CD4-positive, alpha-beta T cell (primary cell): ENCODE results near the gene DLGAP3. TPM values are rescaled to one million over a fixed set of nuclear protein-coding genes. Genes with fewer than 3 reads are reported as not detected.

Experiments
- ATAC-seq: fragments of 200-7000 bp; cut with Tn5 transposase; one replicate; pipeline ENCODE4 v1.10.0; 2022; ENCODE audit warnings: mild to moderate bottlenecking; ENCODE audit not compliant: poor library complexity
- CTCF ChIA-PET: fragments of 350-600 bp; sonication (Branson Sonifier 250); formaldehyde crosslinking; loops from one replicate; lab custom pipeline; 2021; ENCODE audit warnings: antibody characterized with exemption, inconsistent platforms; lab: Charles Lee
- POLR2A ChIA-PET: fragments of 350-600 bp; sonication (Branson Sonifier 250); formaldehyde crosslinking; loops from one replicate; lab custom pipeline; 2021; ENCODE audit warnings: antibody characterized with exemption, inconsistent platforms; lab: Charles Lee
- DNase-seq, 14 experiments: peaks; one replicate each; pipeline ENCODE4 v3.0.0-alpha.2; 2013 to 2020; ENCODE audit warnings: mixed read lengths in 2 of 14
- H3K27ac ChIP-seq, 2 donors: one replicate each; pipeline versions ENCODE4 v1.5.1 to v1.7.0; 2013; ENCODE audit warnings: low read length in 2 of 2, low read depth in 1 of 2, mild to moderate bottlenecking in 1 of 2
- H3K27me3 ChIP-seq, 2 experiments: 1 replicate in 1 of 2; 2 replicates in 1 of 2; pipeline versions ENCODE4 v1.6.1 to v1.7.0; 2013; ENCODE audit warnings: low read length in 2 of 2, control low read depth in 1 of 2, mild to moderate bottlenecking in 1 of 2, moderate library complexity in 1 of 2; ENCODE audit not compliant: insufficient read depth in 2 of 2, control insufficient read depth in 1 of 2
- H3K36me3 ChIP-seq: one replicate; pipeline ENCODE4 v1.6.1; 2013; ENCODE audit warnings: low read length, control low read depth; ENCODE audit not compliant: insufficient read depth
- H3K4me1 ChIP-seq: one replicate; pipeline ENCODE4 v1.6.1; 2013; ENCODE audit warnings: low read length, control low read depth; ENCODE audit not compliant: insufficient read depth
- H3K4me3 ChIP-seq: one replicate; pipeline ENCODE4 v1.5.1; 2013; ENCODE audit warnings: mild to moderate bottlenecking, low read length, moderate library complexity
- H3K9me3 ChIP-seq, 2 experiments: 1 replicate in 1 of 2; 2 replicates in 1 of 2; pipeline versions ENCODE4 v1.6.1 to v1.7.0; 2013; ENCODE audit warnings: low read length in 2 of 2, mild to moderate bottlenecking in 2 of 2, control low read depth in 1 of 2, moderate library complexity in 1 of 2; ENCODE audit not compliant: control insufficient read depth in 1 of 2, insufficient read depth in 1 of 2
- H3K27ac Mint-ChIP-seq: one replicate; pipeline ENCODE4 v1.8.0; 2020; ENCODE audit warnings: mixed read lengths
- H3K27me3 Mint-ChIP-seq: one replicate; pipeline ENCODE4 v1.8.0; 2021; ENCODE audit warnings: mixed read lengths
- H3K36me3 Mint-ChIP-seq: one replicate; pipeline ENCODE4 v1.8.0; 2021; ENCODE audit warnings: low read depth, mixed read lengths
- H3K4me1 Mint-ChIP-seq: one replicate; pipeline ENCODE4 v1.8.0; 2021; ENCODE audit warnings: low read depth, mixed read lengths
- H3K4me3 Mint-ChIP-seq: one replicate; pipeline ENCODE4 v1.8.0; 2020; ENCODE audit warnings: mild to moderate bottlenecking, mixed read lengths
- H3K9me3 Mint-ChIP-seq: one replicate; pipeline ENCODE4 v1.8.0; 2020; ENCODE audit warnings: mixed read lengths
- CTCF ChIP-seq: fragments of 200-600 bp; IDR thresholded peaks from one replicate; pipeline ENCODE4 v1.8.0; 2022; ENCODE audit warnings: antibody characterized with exemption, mild to moderate bottlenecking
- intact Hi-C, 2 experiments: fragments of 100-400 bp; cut with DNase I in 1 of 2; cut with micrococcal nuclease in 1 of 2; formaldehyde crosslinking; loops; one replicate each; pipeline versions ENCODE4 v1.15.1 to v1.9.0; 2023 to 2025; cut with DNase I, micrococcal nuclease
- total RNA-seq, 174 experiments: library from RNA in 2 of 174; stranded (reverse) in 2 of 174; gene quantifications; one replicate each; pipeline ENCODE4 v1.2.3 and lab custom pipeline; 2021 to 2026

The DLGAP3 gene
- total RNA-seq, 2 experiments from 2014 or later = 0.34 to 0.44 TPM

- intact Hi-C loops = no loop called here
- no peak for TF ChIP-seq CTCF
- no peaks in the 10 kb centered on the region for H3K36me3 Mint-ChIP-seq
- DNase-seq = no peak
- no peak overlapping the region for H3K4me3 Mint-ChIP-seq
- H3K27ac ChIP-seq = no peak overlapping the region
- H3K9me3 ChIP-seq = peaks cover 0 to 4% of the 10 kb centered on the region in 2 experiments
- no peaks in the 10 kb centered on the region for H3K36me3 ChIP-seq
- H3K27ac Mint-ChIP-seq = no peak overlapping the region
- H3K4me1 Mint-ChIP-seq = no peaks in the 10 kb centered on the region
- H3K27me3 Mint-ChIP-seq = no peaks in the 10 kb centered on the region
- ATAC-seq = no peak
- CTCF ChIA-PET = no interaction called here
- POLR2A ChIA-PET = no interaction called here
- no peaks in the 10 kb centered on the region for H3K9me3 Mint-ChIP-seq
- no peak overlapping the region for H3K4me3 ChIP-seq
- H3K27me3 ChIP-seq = no peaks in the 10 kb centered on the region
- H3K4me1 ChIP-seq = no peaks in the 10 kb centered on the region
Observed at GRCh38 chr1:34828611-34829010, 100.8 kb downstream of the DLGAP3 start.

GRCh38 chr1:34827341-34827941, 102.0 kb downstream of the DLGAP3 start:
- intact Hi-C loops = no loop called here
- H3K36me3 ChIP-seq = no peaks in the 10 kb centered on the region
- ChIA-PET CTCF (no interaction called here), POLR2A (no interaction called here)
- H3K27me3 ChIP-seq = no peaks in the 10 kb centered on the region
- H3K4me3 Mint-ChIP-seq = no peak overlapping the region
- no peaks in the 10 kb centered on the region for H3K9me3 Mint-ChIP-seq
- H3K27ac Mint-ChIP-seq = no peak overlapping the region
- H3K27me3 Mint-ChIP-seq = no peaks in the 10 kb centered on the region
- no peak overlapping the region for H3K4me3 ChIP-seq
- ATAC-seq (no peak), DNase-seq (no peak)
- H3K4me1 Mint-ChIP-seq = no peaks in the 10 kb centered on the region
- TF ChIP-seq CTCF = no peak
- H3K9me3 ChIP-seq = peaks cover 0 to 4% of the 10 kb centered on the region in 2 experiments
- H3K4me1 ChIP-seq = no peaks in the 10 kb centered on the region
- no peaks in the 10 kb centered on the region for H3K36me3 Mint-ChIP-seq
- H3K27ac ChIP-seq = no peak overlapping the region

- ChIA-PET POLR2A (no interaction called here), CTCF (no interaction called here)
- Histone ChIP-seq H3K36me3 (no peaks in the 10 kb centered on the region), H3K4me1 (no peaks in the 10 kb centered on the region), H3K27me3 (no peaks in the 10 kb centered on the region), H3K4me3 (no peak overlapping the region), H3K9me3 (peaks cover 0 to 4% of the 10 kb centered on the region in 2 experiments), H3K27ac (no peak overlapping the region)
- no peak overlapping the region for H3K4me3 Mint-ChIP-seq
- H3K27ac Mint-ChIP-seq = no peak overlapping the region
- no peak for TF ChIP-seq CTCF
- ATAC-seq = no peak
- no peak for DNase-seq
- intact Hi-C loops = no loop called here
- H3K9me3 Mint-ChIP-seq = no peaks in the 10 kb centered on the region
- H3K27me3 Mint-ChIP-seq = no peaks in the 10 kb centered on the region
- H3K36me3 Mint-ChIP-seq = no peaks in the 10 kb centered on the region
- H3K4me1 Mint-ChIP-seq = no peaks in the 10 kb centered on the region
Observed at GRCh38 chr1:34825455-34826091, 103.9 kb downstream of the DLGAP3 start.
